ENCODE data around the gene FNDC5.

GRCh38 chr1:32873484-32873883 is 2.8 kb upstream of the FNDC5 start:
- TF ChIP-seq, protein P1, sequence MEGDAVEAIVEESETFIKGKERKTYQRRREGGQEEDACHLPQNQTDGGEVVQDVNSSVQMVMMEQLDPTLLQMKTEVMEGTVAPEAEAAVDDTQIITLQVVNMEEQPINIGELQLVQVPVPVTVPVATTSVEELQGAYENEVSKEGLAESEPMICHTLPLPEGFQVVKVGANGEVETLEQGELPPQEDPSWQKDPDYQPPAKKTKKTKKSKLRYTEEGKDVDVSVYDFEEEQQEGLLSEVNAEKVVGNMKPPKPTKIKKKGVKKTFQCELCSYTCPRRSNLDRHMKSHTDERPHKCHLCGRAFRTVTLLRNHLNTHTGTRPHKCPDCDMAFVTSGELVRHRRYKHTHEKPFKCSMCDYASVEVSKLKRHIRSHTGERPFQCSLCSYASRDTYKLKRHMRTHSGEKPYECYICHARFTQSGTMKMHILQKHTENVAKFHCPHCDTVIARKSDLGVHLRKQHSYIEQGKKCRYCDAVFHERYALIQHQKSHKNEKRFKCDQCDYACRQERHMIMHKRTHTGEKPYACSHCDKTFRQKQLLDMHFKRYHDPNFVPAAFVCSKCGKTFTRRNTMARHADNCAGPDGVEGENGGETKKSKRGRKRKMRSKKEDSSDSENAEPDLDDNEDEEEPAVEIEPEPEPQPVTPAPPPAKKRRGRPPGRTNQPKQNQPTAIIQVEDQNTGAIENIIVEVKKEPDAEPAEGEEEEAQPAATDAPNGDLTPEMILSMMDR (IDR thresholded peaks at IDR 0.05; ENCODE audit: insufficient read depth, low read length, poor library complexity, severe bottlenecking): no peak
- no peak for TF ChIP-seq EZH2phosphoT487 (conservative IDR thresholded peaks at IDR 0.05; ENCODE audit: low read length)

Data from SU-DHL-6 (cell line).